ENCODE results near the gene MUSK. TPM values are rescaled to one million over a fixed set of nuclear protein-coding genes. Genes with fewer than 3 reads are reported as not detected.

MUSK gene
- total RNA-seq, 1 experiment from 2014 or later, result not detected

- Histone ChIP-seq H3K9me3 (no peaks in the 10 kb centered on the region), H3K4me3 (ENCODE audit: low read depth, low read length) (no peak overlapping the region), H3K4me1 (no peaks in the 10 kb centered on the region), H3K27me3 (replicated peaks; ENCODE audit: control insufficient read depth, insufficient read depth, low read length) (no peaks in the 10 kb centered on the region), H3K36me3 (ENCODE audit: control insufficient read depth, insufficient read depth, low read length) (no peaks in the 10 kb centered on the region)
- TF ChIP-seq, protein P1, sequence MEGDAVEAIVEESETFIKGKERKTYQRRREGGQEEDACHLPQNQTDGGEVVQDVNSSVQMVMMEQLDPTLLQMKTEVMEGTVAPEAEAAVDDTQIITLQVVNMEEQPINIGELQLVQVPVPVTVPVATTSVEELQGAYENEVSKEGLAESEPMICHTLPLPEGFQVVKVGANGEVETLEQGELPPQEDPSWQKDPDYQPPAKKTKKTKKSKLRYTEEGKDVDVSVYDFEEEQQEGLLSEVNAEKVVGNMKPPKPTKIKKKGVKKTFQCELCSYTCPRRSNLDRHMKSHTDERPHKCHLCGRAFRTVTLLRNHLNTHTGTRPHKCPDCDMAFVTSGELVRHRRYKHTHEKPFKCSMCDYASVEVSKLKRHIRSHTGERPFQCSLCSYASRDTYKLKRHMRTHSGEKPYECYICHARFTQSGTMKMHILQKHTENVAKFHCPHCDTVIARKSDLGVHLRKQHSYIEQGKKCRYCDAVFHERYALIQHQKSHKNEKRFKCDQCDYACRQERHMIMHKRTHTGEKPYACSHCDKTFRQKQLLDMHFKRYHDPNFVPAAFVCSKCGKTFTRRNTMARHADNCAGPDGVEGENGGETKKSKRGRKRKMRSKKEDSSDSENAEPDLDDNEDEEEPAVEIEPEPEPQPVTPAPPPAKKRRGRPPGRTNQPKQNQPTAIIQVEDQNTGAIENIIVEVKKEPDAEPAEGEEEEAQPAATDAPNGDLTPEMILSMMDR (IDR thresholded peaks at IDR 0.05; ENCODE audit: insufficient read depth in 1 of 2, low read depth in 1 of 2, low read length in 1 of 2, severe bottlenecking in 1 of 2, unreplicated experiment in 1 of 2), result no peak
- ChIA-PET CTCF (no interaction called here), POLR2A (no interaction called here)
- Mint-ChIP-seq H3K4me1 (ENCODE audit: low read depth, unreplicated experiment) (no peaks in the 10 kb centered on the region), H3K36me3 (ENCODE audit: insufficient read depth, unreplicated experiment) (no peaks in the 10 kb centered on the region), H3K27me3 (ENCODE audit: insufficient read depth, unreplicated experiment) (no peaks in the 10 kb centered on the region), H3K9me3 (ENCODE audit: unreplicated experiment) (peaks cover 20% of the 10 kb centered on the region), H3K4me3 (ENCODE audit: unreplicated experiment) (no peak overlapping the region), H3K27ac (ENCODE audit: unreplicated experiment) (no peak overlapping the region)
- no peak for DNase-seq
- intact Hi-C loops (cut with micrococcal nuclease; ENCODE audit: unreplicated experiment), result no loop called here
- no TSS peak for BruUV-seq (replicated peaks)
Observed at GRCh38 chr9:110738982-110739381, 70.4 kb downstream of the MUSK start.

- Histone ChIP-seq H3K27me3 (replicated peaks; ENCODE audit: control insufficient read depth, insufficient read depth, low read length) (no peaks in the 10 kb centered on the region), H3K9me3 (0 out of 2 replicates have a peak, but pooled peaks cover 3% of the 10 kb centered on the region), H3K4me3 (ENCODE audit: low read depth, low read length) (no peak overlapping the region), H3K4me1 (peaks cover 7% of the 10 kb centered on the region; the same call in 1 of the 2 replicates), H3K36me3 (ENCODE audit: control insufficient read depth, insufficient read depth, low read length) (no peaks in the 10 kb centered on the region)
- no peaks in the 10 kb centered on the region for H3K36me3 Mint-ChIP-seq (ENCODE audit: insufficient read depth, unreplicated experiment)
- no peak overlapping the region for H3K27ac Mint-ChIP-seq (ENCODE audit: unreplicated experiment)
- TF ChIP-seq, protein P1 (IDR thresholded peaks at IDR 0.05; ENCODE audit: insufficient read depth in 1 of 2, low read depth in 1 of 2, low read length in 1 of 2, severe bottlenecking in 1 of 2, unreplicated experiment in 1 of 2), result no peak
- intact Hi-C loops (cut with micrococcal nuclease; ENCODE audit: unreplicated experiment), result no loop called here
- no peaks in the 10 kb centered on the region for H3K4me1 Mint-ChIP-seq (ENCODE audit: low read depth, unreplicated experiment)
- no peak for DNase-seq
- peaks cover 9% of the 10 kb centered on the region for H3K9me3 Mint-ChIP-seq (ENCODE audit: unreplicated experiment)
- BruUV-seq (replicated peaks), result no TSS peak
- no peaks in the 10 kb centered on the region for H3K27me3 Mint-ChIP-seq (ENCODE audit: insufficient read depth, unreplicated experiment)
- CTCF ChIA-PET, result no interaction called here
- POLR2A ChIA-PET, result no interaction called here
- H3K4me3 Mint-ChIP-seq (ENCODE audit: unreplicated experiment), result no peak overlapping the region
Observed at GRCh38 chr9:110742741-110743371, 74.3 kb downstream of the MUSK start.

DNA sequence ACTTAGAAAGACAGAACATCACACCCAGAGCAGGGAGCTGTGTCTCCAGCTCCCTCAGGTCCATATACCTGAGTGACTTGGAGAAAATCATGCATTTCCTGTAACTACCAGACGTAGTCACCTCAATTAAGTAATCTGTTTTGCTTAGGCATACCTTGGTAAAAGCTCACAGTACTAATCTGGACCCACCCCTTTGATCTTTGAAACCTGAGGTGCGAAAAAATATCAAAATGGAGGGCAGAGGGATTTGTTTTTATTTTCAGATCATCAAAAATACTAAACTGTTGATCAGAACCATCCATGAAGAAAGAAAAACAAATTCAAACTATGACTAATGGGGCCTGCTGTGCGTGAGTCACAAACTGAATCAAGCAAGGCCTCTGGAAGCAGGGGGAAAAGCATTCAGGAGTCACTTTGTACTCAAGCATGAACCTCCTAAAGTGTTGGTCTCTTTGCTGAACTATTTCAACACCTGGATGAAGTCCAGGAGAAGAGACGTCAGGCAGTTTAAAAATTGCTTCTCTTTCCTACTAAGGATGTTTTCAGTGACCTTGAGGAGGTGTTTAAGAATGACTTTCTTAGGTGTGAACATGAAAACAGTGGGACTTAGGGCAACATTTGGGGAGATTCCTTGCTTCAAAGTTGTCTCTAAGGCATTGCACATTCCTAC, 76.3 kb downstream of the MUSK start:
- DNase-seq, result no peak

More for the DNA sequence above, 76.3 kb downstream of the MUSK start:
- H3K4me1 ChIP-seq, result peaks cover 7% of the 10 kb centered on the region; the same call in 1 of the 2 replicates
- no peak overlapping the region for H3K4me3 ChIP-seq (ENCODE audit: low read depth, low read length)
- Mint-ChIP-seq H3K4me1 (ENCODE audit: low read depth, unreplicated experiment) (no peaks in the 10 kb centered on the region), H3K27me3 (ENCODE audit: insufficient read depth, unreplicated experiment) (no peaks in the 10 kb centered on the region), H3K9me3 (ENCODE audit: unreplicated experiment) (no peaks in the 10 kb centered on the region), H3K27ac (ENCODE audit: unreplicated experiment) (no peak overlapping the region), H3K36me3 (ENCODE audit: insufficient read depth, unreplicated experiment) (no peaks in the 10 kb centered on the region), H3K4me3 (ENCODE audit: unreplicated experiment) (no peak overlapping the region)
- H3K27me3 ChIP-seq (replicated peaks; ENCODE audit: control insufficient read depth, insufficient read depth, low read length), result no peaks in the 10 kb centered on the region
- no peaks in the 10 kb centered on the region for H3K36me3 ChIP-seq (ENCODE audit: control insufficient read depth, insufficient read depth, low read length)
- CTCF ChIA-PET, result no interaction called here
- BruUV-seq (replicated peaks), result no TSS peak
- POLR2A ChIA-PET, result no interaction called here
- intact Hi-C loops (cut with micrococcal nuclease; ENCODE audit: unreplicated experiment), result no loop called here
- TF ChIP-seq, protein P1 (IDR thresholded peaks at IDR 0.05; ENCODE audit: insufficient read depth in 1 of 2, low read depth in 1 of 2, low read length in 1 of 2, severe bottlenecking in 1 of 2, unreplicated experiment in 1 of 2), result no peak
- 0 out of 2 replicates have a peak, but pooled peaks cover 3% of the 10 kb centered on the region for H3K9me3 ChIP-seq

Measured in Caco-2 (cell line).